Left lung (tissue), 10 donors: ENCODE data around the gene SVBP. TPM values are rescaled to one million over a fixed set of nuclear protein-coding genes. Genes with fewer than 3 reads are reported as not detected.

Experiments
- ATAC-seq: fragments of 200-7000 bp; cut with Tn5 transposase; one replicate; pipeline ENCODE4 v1.9.1; 2020; ENCODE audit warnings: moderate library complexity
- DNase-seq, 4 donors: peaks; one replicate each; pipeline ENCODE4 v3.0.0-alpha.2; 2013 to 2020
- H3K27ac ChIP-seq, 2 donors: fragments of 200-600 bp; sonication (generic) in 1 of 2; one replicate each; pipeline versions ENCODE4 v1.5.0 to v1.8.0; 2020 to 2021
- H3K27me3 ChIP-seq, 2 donors: fragments of 200-600 bp; sonication (generic) in 1 of 2; one replicate each; pipeline versions ENCODE4 v1.5.0 to v1.8.0; 2020 to 2021
- H3K36me3 ChIP-seq, 2 donors: fragments of 200-600 bp; sonication (generic) in 1 of 2; one replicate each; pipeline versions ENCODE4 v1.5.0 to v1.8.0; 2020 to 2021
- H3K4me1 ChIP-seq, 2 donors: fragments of 200-600 bp; one replicate each; pipeline ENCODE4 v1.8.0; 2021
- H3K4me3 ChIP-seq, 2 donors: fragments of 200-600 bp; sonication (generic) in 1 of 2; one replicate each; pipeline versions ENCODE4 v1.5.0 to v1.8.0; 2020 to 2021; ENCODE audit warnings: mild to moderate bottlenecking in 1 of 2
- H3K9me3 ChIP-seq, 2 donors: fragments of 200-600 bp; sonication (generic) in 1 of 2; one replicate each; pipeline versions ENCODE4 v1.5.0 to v1.8.0; 2020 to 2021
- intact Hi-C, 2 donors: fragments of 100-400 bp; cut with DNase I; formaldehyde crosslinking; loops; one replicate each; pipeline versions ENCODE4 v1.11.2 to v1.14.2; 2022
- polyA plus RNA-seq, 6 donors: library from polyadenylated mRNA; unstranded; fragments of 120-200 nt; gene quantifications; one replicate each; pipeline ENCODE4 v1.2.1, GENCODE V29; 2013; ENCODE audit not compliant: insufficient read length in 6 of 6
- total RNA-seq, 2 donors: library from RNA; stranded (reverse); fragmentation: NEBNext Ultra II Directional; extraction: Animal tissue kit (Norgen Biotek cat#: 25700); gene quantifications; one replicate each; pipeline ENCODE4 v1.2.1, GENCODE V29; 2021
- TF ChIP-seq, protein P1 (sequence below), 2 donors: fragments of 200-600 bp; sonication (generic) in 1 of 2; IDR thresholded peaks; one replicate each; pipeline versions ENCODE4 v1.5.0 to v1.8.0; 2021; ENCODE audit warnings: antibody characterized with exemption in 2 of 2
- donor health status: DM: no; HTN: yes; CAD: no.
- donor health status: DM: no; HTN: no; CAD: no.

The SVBP gene
- total and polyA plus RNA-seq, 8 donors: 15.7 to 72.2 (median 67.7) TPM

- Histone ChIP-seq H3K27ac (peak overlapping the region; percentile 77 to 92), H3K9me3 (no peaks in the 10 kb centered on the region), H3K36me3 (peaks cover 0 to 1% of the 10 kb centered on the region in 2 donors), H3K4me3 (peak overlapping the region; percentile 98 to 99), H3K4me1 (peaks cover 13 to 46% of the 10 kb centered on the region in 2 donors), H3K27me3 (no peaks in the 10 kb centered on the region)
- DNase-seq: no peak
- intact Hi-C loops: no loop called here
- peak; percentile 21 for ATAC-seq
- TF ChIP-seq, protein P1, sequence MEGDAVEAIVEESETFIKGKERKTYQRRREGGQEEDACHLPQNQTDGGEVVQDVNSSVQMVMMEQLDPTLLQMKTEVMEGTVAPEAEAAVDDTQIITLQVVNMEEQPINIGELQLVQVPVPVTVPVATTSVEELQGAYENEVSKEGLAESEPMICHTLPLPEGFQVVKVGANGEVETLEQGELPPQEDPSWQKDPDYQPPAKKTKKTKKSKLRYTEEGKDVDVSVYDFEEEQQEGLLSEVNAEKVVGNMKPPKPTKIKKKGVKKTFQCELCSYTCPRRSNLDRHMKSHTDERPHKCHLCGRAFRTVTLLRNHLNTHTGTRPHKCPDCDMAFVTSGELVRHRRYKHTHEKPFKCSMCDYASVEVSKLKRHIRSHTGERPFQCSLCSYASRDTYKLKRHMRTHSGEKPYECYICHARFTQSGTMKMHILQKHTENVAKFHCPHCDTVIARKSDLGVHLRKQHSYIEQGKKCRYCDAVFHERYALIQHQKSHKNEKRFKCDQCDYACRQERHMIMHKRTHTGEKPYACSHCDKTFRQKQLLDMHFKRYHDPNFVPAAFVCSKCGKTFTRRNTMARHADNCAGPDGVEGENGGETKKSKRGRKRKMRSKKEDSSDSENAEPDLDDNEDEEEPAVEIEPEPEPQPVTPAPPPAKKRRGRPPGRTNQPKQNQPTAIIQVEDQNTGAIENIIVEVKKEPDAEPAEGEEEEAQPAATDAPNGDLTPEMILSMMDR (IDR thresholded peaks at IDR 0.05): no peak
Measured at GRCh38 chr1:42767510-42768000, 49.6 kb downstream of the SVBP start.

- intact Hi-C loops: no loop called here
- ATAC-seq (peak; percentile 96), DNase-seq (peak; percentile 99 to 100 (median 100))
- Histone ChIP-seq H3K27ac (peak within 1 kb of the TSS; percentile 90 to 92), H3K36me3 (peaks cover 0 to 7% of the 10 kb centered on the region in 2 donors), H3K4me1 (peaks cover 13 to 50% of the 10 kb centered on the region in 2 donors), H3K4me3 (peak within 1 kb of the TSS; percentile 98 to 99), H3K27me3 (no peaks in the 10 kb centered on the region), H3K9me3 (no peaks in the 10 kb centered on the region)
- TF ChIP-seq, protein P1 (IDR thresholded peaks at IDR 0.05): peak in 1 of 2 donors; percentile 22
Measured at GRCh38 chr1:42766741-42767509, 50.3 kb downstream of the SVBP start, which contains the start of the genes C1orf50 and P3H1. Gene C1orf50, plus strand, starts transcription at chr1:42767249. Its CDS starts 63 bp downstream, at chr1:42767312. Gene P3H1, minus strand, starts transcription at chr1:42767028. Its CDS starts 57 bp downstream, at chr1:42766971.

DNA sequence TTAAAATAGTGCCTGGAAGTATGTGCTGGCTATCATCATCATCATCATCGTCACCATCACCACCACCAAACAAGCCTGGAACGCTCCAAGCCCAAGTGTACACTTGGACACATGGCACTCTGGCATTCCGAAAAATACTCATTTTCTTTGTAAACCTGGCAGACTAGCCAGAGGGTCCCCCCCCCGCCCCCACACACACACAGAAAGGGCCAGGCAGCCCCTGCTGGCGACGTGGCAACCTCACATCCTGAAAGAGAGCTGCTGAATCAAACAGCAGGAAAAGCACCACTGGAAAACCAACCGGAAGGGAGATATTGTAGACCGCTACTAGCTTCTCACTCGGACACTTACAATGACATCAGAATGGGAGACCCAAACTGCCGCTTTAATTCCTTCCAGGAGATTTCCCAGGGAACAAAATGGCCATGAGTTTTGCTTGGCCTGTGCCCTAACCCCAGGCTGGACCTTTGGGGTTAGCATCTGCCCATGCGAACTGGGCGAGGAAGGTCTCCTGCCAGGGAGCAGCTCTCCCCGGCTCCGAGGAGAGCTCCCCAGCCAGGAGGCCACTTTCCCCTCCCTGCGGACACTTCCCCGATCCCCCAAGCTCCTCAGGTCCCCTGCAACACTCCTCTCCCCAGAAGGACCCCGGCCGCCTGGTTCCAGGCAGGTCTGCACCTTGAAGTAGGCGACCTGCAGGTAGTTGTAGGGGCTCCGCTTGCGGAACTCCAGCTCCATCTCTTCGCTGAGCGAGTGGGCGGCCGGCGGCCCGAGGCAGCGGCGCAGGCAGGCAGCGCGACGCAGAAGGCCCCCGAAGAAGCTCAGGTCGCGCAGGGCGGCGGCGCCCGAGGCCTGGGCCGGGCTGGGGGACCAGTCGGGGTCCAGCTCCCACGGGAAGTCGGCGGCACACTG lies 51.1 kb downstream of the SVBP start:
- peak overlapping the region; percentile 90 to 92 for H3K27ac ChIP-seq
- no peaks in the 10 kb centered on the region for H3K27me3 ChIP-seq
- intact Hi-C loops: no loop called here
- no peaks in the 10 kb centered on the region for H3K9me3 ChIP-seq
- peak overlapping the region; percentile 92 to 99 for H3K4me3 ChIP-seq
- peaks cover 13 to 50% of the 10 kb centered on the region in 2 donors for H3K4me1 ChIP-seq
- DNase-seq (peak in 2 of 4 donors; percentile 62 to 80), ATAC-seq (peak; percentile 20)
- TF ChIP-seq, protein P1 (IDR thresholded peaks at IDR 0.05): peak; percentile 27 to 43
- H3K36me3 ChIP-seq: peaks cover 0 to 16% of the 10 kb centered on the region in 2 donors

- TF ChIP-seq, protein P1 (IDR thresholded peaks at IDR 0.05): no peak
- H3K9me3 ChIP-seq: no peaks in the 10 kb centered on the region
- H3K4me1 ChIP-seq: peaks cover 13 to 50% of the 10 kb centered on the region in 2 donors
- ATAC-seq (no peak), DNase-seq (peak in 1 of 4 donors; percentile 13)
- H3K27ac ChIP-seq: peak overlapping the region in 1 of 2 donors; percentile 90
- peak overlapping the region; percentile 92 to 99 for H3K4me3 ChIP-seq
- no peaks in the 10 kb centered on the region for H3K27me3 ChIP-seq
- intact Hi-C loops: no loop called here
- H3K36me3 ChIP-seq: peaks cover 0 to 22% of the 10 kb centered on the region in 2 donors
Measured at GRCh38 chr1:42765269-42765668, 51.9 kb downstream of the SVBP start.
